ENCODE data around the gene MVK.

Gene MVK

GRCh38 chr12:109545826-109546225 lies 27.8 kb upstream of the MVK start:
- Histone ChIP-seq H3K36me3 (no peaks in the 10 kb centered on the region), H3K4me3 (no peak overlapping the region), H3K4me1 (peaks cover 0 to 5% (median 2%) of the 10 kb centered on the region in 4 donors), H3K9me3 (no peaks in the 10 kb centered on the region), H3K27me3 (peaks cover 0 to 32% of the 10 kb centered on the region in 2 donors), H3K27ac (no peak overlapping the region)
- no peak for TF ChIP-seq CTCF (IDR thresholded peaks at IDR 0.05)
- intact Hi-C loops (cut with DNase I; ENCODE audit: low total_unique reads) = no loop called here
- no peak for DNase-seq

GRCh38 chr12:109547286-109547685 lies 26.3 kb upstream of the MVK start:
- TF ChIP-seq CTCF (IDR thresholded peaks at IDR 0.05) = no peak
- no peak for DNase-seq
- H3K27me3 ChIP-seq = peaks cover 0 to 39% of the 10 kb centered on the region in 2 donors
- no peak overlapping the region for H3K27ac ChIP-seq
- peaks cover 0 to 5% (median 2%) of the 10 kb centered on the region in 4 donors for H3K4me1 ChIP-seq
- H3K4me3 ChIP-seq = no peak overlapping the region
- intact Hi-C loops (cut with DNase I; ENCODE audit: low total_unique reads) = no loop called here
- no peaks in the 10 kb centered on the region for H3K9me3 ChIP-seq
- no peaks in the 10 kb centered on the region for H3K36me3 ChIP-seq

- no peaks in the 10 kb centered on the region for H3K36me3 ChIP-seq
- H3K27ac ChIP-seq = no peak overlapping the region
- peaks cover 0 to 39% of the 10 kb centered on the region in 2 donors for H3K27me3 ChIP-seq
- intact Hi-C loops (cut with DNase I; ENCODE audit: low total_unique reads) = no loop called here
- peaks cover 0 to 5% (median 2%) of the 10 kb centered on the region in 4 donors for H3K4me1 ChIP-seq
- H3K4me3 ChIP-seq = no peak overlapping the region
- no peak for DNase-seq
- no peaks in the 10 kb centered on the region for H3K9me3 ChIP-seq
- TF ChIP-seq CTCF (IDR thresholded peaks at IDR 0.05) = no peak
These were observed 25.3 kb upstream of the MVK start for GRCh38 chr12:109548258-109548657.

GRCh38 chr12:109549613-109550270 lies 23.9 kb upstream of the MVK start:
- H3K4me1 ChIP-seq = peaks cover 0 to 5% (median 2%) of the 10 kb centered on the region in 4 donors
- no peak for TF ChIP-seq CTCF (IDR thresholded peaks at IDR 0.05)
- no peak overlapping the region for H3K4me3 ChIP-seq
- H3K36me3 ChIP-seq = no peaks in the 10 kb centered on the region
- no peak for DNase-seq
- no peaks in the 10 kb centered on the region for H3K9me3 ChIP-seq
- intact Hi-C loops (cut with DNase I; ENCODE audit: low total_unique reads) = no loop called here
- peaks cover 0 to 39% of the 10 kb centered on the region in 2 donors for H3K27me3 ChIP-seq
- no peak overlapping the region for H3K27ac ChIP-seq

GRCh38 chr12:109550281-109550680 lies 23.3 kb upstream of the MVK start:
- Histone ChIP-seq H3K4me3 (no peak overlapping the region), H3K4me1 (peaks cover 0 to 2% (median under 1%) of the 10 kb centered on the region in 4 donors), H3K9me3 (no peaks in the 10 kb centered on the region), H3K27me3 (peaks cover 0 to 39% of the 10 kb centered on the region in 2 donors), H3K36me3 (no peaks in the 10 kb centered on the region), H3K27ac (no peak overlapping the region)
- intact Hi-C loops (cut with DNase I; ENCODE audit: low total_unique reads) = no loop called here
- no peak for TF ChIP-seq CTCF (IDR thresholded peaks at IDR 0.05)
- no peak for DNase-seq

Measured in tibial artery (tissue), 4 donors.